Caco-2 (cell line): ENCODE measurements around the gene AURKA. TPM values are rescaled to one million over a fixed set of nuclear protein-coding genes. Genes with fewer than 3 reads are reported as not detected.

Source experiments
- BruUV-seq: library from RNA; stranded (reverse); fragments of 400-500 nt; replicated peaks from 2 replicates; lab custom pipeline; 2021; lab: Mats Ljungman, UMichigan
- CTCF ChIA-PET: fragments of 300-600 bp; sonication (Branson Sonifier 250); formaldehyde crosslinking; loops from one replicate; lab custom pipeline; 2022; ENCODE audit warnings: antibody characterized with exemption; lab: Charles Lee
- POLR2A ChIA-PET: fragments of 300-600 bp; sonication (Branson Sonifier 250); formaldehyde crosslinking; loops from one replicate; lab custom pipeline; 2022; ENCODE audit warnings: antibody characterized with exemption; lab: Charles Lee
- DNase-seq, 2 experiments: peaks; one replicate each; pipeline versions ENCODE4 v3.0.0 to v3.0.0-alpha.2; 2020 to 2022
- H3K27me3 ChIP-seq: replicated peaks from 2 replicates; pipeline ENCODE4 v1.6.0; 2011; ENCODE audit warnings: low read length; ENCODE audit not compliant: control insufficient read depth, insufficient read depth
- H3K36me3 ChIP-seq: 2 replicates; pipeline ENCODE4 v1.5.1; 2011; ENCODE audit warnings: low read length; ENCODE audit not compliant: control insufficient read depth, insufficient read depth
- H3K4me1 ChIP-seq: fragments of 250-450 bp; sonication (Bioruptor Pico); 2 replicates; pipeline ENCODE4 v1.5.1; 2020; ENCODE audit warnings: mild to moderate bottlenecking
- H3K4me3 ChIP-seq: 2 replicates; pipeline ENCODE4 v1.5.1; 2011; ENCODE audit warnings: low read depth, mild to moderate bottlenecking, control low read depth, low read length
- H3K9me3 ChIP-seq: fragments of 250-450 bp; sonication (Bioruptor Pico); 2 replicates; pipeline ENCODE4 v1.5.1; 2020; ENCODE audit warnings: mild to moderate bottlenecking, moderate library complexity
- H3K27ac Mint-ChIP-seq: one replicate; pipeline ENCODE4 v1.8.0; 2022; ENCODE audit warnings: mixed read lengths; ENCODE audit not compliant: unreplicated experiment
- H3K27me3 Mint-ChIP-seq: one replicate; pipeline ENCODE4 v1.8.0; 2022; ENCODE audit warnings: mixed read lengths; ENCODE audit not compliant: insufficient read depth, unreplicated experiment
- H3K36me3 Mint-ChIP-seq: one replicate; pipeline ENCODE4 v1.8.0; 2022; ENCODE audit warnings: mild to moderate bottlenecking, mixed read lengths; ENCODE audit not compliant: insufficient read depth, unreplicated experiment
- H3K4me1 Mint-ChIP-seq: one replicate; pipeline ENCODE4 v1.8.0; 2022; ENCODE audit warnings: low read depth, mixed read lengths; ENCODE audit not compliant: unreplicated experiment
- H3K4me3 Mint-ChIP-seq: one replicate; pipeline ENCODE4 v1.8.0; 2022; ENCODE audit warnings: mild to moderate bottlenecking, moderate library complexity, mixed read lengths; ENCODE audit not compliant: unreplicated experiment
- H3K9me3 Mint-ChIP-seq: one replicate; pipeline ENCODE4 v1.8.0; 2022; ENCODE audit warnings: mixed read lengths; ENCODE audit not compliant: unreplicated experiment
- intact Hi-C: fragments of 100-400 bp; cut with micrococcal nuclease; formaldehyde crosslinking; loops from one replicate; pipeline ENCODE4 v1.10.0; 2022; ENCODE audit not compliant: unreplicated experiment
- total RNA-seq: library from RNA; stranded (reverse); gene quantifications from 2 replicates; pipeline ENCODE4 v1.2.3, GENCODE V29; 2022
- TF ChIP-seq, protein P1 (sequence below), 2 experiments: fragments of 200-600 bp in 1 of 2; IDR thresholded peaks; 1 replicate in 1 of 2; 2 replicates in 1 of 2; pipeline versions ENCODE4 v1.5.1 to v1.8.0; 2011 to 2022; ENCODE audit warnings: antibody characterized with exemption in 1 of 2, control low read depth in 1 of 2, inconsistent platforms in 1 of 2, low read depth in 1 of 2, low read length in 1 of 2, mild to moderate bottlenecking in 1 of 2, moderate library complexity in 1 of 2; ENCODE audit not compliant: insufficient read depth in 1 of 2, severe bottlenecking in 1 of 2, unreplicated experiment in 1 of 2

Gene AURKA
- total RNA-seq, 1 experiment from 2014 or later = 233 TPM

DNA sequence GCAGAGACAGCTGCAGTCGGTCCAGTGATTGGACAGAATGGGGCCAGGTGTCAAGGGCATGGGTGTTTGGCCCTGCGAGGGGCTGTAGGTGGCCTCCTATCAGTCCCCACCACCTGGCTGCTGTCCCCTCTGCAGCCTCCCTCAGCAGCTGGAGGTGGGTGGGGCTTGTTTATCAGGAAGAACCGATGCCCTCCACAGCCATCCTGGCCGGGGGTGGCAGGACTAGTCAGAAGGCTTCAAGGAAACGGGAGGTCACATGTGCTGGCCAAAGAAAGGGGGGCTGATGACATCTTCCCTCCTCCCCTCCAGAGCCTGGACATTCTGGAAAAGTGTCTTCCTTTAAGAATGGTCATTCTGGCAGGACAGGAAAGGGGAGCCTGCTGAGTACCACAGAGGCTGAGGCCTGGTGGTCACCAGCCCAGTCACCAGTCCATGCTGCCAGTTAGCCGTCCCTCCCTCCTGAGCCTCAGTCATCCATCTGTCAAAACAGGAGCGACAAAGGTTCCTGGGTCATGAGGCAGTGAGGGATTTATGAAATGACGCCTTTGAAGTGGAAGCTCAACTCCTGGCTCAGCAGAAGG, 29.1 kb downstream of the AURKA start:
- POLR2A ChIA-PET = no interaction called here

DNA sequence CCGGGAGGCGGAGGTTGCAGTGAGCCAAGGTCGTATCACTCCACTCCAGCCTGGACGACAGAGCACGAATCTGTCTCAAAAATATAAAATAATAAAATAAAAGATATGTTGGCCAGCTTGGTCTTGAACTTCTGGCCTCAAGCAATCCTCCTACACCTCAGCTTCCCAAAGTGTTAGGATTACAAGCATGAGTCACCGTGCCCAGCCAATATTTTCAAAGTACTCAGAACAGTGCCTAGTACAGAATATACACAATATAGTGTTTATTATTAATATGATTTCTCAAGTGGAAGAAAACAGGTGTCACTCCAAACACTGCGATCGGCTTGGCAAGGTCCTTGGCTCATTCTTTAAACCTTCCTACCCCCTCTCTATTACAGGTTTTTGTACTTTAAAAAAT, 30.1 kb downstream of the AURKA start:
- Mint-ChIP-seq H3K27me3 (no peaks in the 10 kb centered on the region), H3K4me1 (no peaks in the 10 kb centered on the region), H3K9me3 (no peaks in the 10 kb centered on the region), H3K4me3 (no peak overlapping the region), H3K36me3 (peaks cover 2% of the 10 kb centered on the region), H3K27ac (no peak overlapping the region)
- POLR2A ChIA-PET = no interaction called here
- intact Hi-C loops = no loop called here
- TF ChIP-seq, protein P1, sequence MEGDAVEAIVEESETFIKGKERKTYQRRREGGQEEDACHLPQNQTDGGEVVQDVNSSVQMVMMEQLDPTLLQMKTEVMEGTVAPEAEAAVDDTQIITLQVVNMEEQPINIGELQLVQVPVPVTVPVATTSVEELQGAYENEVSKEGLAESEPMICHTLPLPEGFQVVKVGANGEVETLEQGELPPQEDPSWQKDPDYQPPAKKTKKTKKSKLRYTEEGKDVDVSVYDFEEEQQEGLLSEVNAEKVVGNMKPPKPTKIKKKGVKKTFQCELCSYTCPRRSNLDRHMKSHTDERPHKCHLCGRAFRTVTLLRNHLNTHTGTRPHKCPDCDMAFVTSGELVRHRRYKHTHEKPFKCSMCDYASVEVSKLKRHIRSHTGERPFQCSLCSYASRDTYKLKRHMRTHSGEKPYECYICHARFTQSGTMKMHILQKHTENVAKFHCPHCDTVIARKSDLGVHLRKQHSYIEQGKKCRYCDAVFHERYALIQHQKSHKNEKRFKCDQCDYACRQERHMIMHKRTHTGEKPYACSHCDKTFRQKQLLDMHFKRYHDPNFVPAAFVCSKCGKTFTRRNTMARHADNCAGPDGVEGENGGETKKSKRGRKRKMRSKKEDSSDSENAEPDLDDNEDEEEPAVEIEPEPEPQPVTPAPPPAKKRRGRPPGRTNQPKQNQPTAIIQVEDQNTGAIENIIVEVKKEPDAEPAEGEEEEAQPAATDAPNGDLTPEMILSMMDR (IDR thresholded peaks at IDR 0.05; ENCODE audit: insufficient read depth in 1 of 2, low read depth in 1 of 2, low read length in 1 of 2, severe bottlenecking in 1 of 2, unreplicated experiment in 1 of 2) = no peak
- H3K27me3 ChIP-seq = no peaks in the 10 kb centered on the region
- no TSS peak for BruUV-seq
- H3K9me3 ChIP-seq = no peaks in the 10 kb centered on the region
- no peak for DNase-seq
- no peak overlapping the region for H3K4me3 ChIP-seq
- H3K36me3 ChIP-seq = no peaks in the 10 kb centered on the region
- H3K4me1 ChIP-seq = no peaks in the 10 kb centered on the region
- CTCF ChIA-PET = no interaction called here

More for the DNA sequence above, 29.1 kb downstream of the AURKA start:
- Mint-ChIP-seq H3K27me3 (no peaks in the 10 kb centered on the region), H3K27ac (no peak overlapping the region), H3K4me3 (no peak overlapping the region), H3K4me1 (no peaks in the 10 kb centered on the region), H3K9me3 (no peaks in the 10 kb centered on the region), H3K36me3 (peaks cover 12% of the 10 kb centered on the region)
- CTCF ChIA-PET = no interaction called here
- DNase-seq = peak in 1 of 2 experiments; percentile 29
- Histone ChIP-seq H3K4me3 (no peak overlapping the region), H3K36me3 (no peaks in the 10 kb centered on the region), H3K27me3 (no peaks in the 10 kb centered on the region), H3K9me3 (no peaks in the 10 kb centered on the region), H3K4me1 (no peaks in the 10 kb centered on the region)
- intact Hi-C loops = no loop called here
- no TSS peak for BruUV-seq
- TF ChIP-seq, protein P1 (IDR thresholded peaks at IDR 0.05; ENCODE audit: insufficient read depth in 1 of 2, low read depth in 1 of 2, low read length in 1 of 2, severe bottlenecking in 1 of 2, unreplicated experiment in 1 of 2) = no peak

DNA sequence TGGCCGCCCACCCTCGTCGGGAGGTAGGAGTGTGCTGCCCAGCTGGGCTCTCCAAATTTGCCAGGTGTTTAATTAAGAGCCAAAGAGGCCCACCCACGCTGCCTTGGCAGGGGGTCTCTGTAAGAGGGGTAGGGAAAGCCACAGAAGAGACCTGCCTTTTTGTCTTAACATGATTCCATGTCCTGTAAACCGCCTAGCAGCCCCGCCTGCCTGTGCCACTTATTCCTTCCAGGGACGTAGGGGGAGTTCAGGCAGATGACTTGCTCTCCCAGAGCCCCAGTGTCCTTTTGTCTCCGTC, 31.2 kb downstream of the AURKA start:
- no peak for DNase-seq
- H3K9me3 ChIP-seq = no peaks in the 10 kb centered on the region
- H3K36me3 ChIP-seq = no peaks in the 10 kb centered on the region
- intact Hi-C loops = no loop called here
- no peaks in the 10 kb centered on the region for H3K4me1 ChIP-seq
- no peak overlapping the region for H3K4me3 Mint-ChIP-seq
- no peak overlapping the region for H3K4me3 ChIP-seq
- ChIA-PET POLR2A (no interaction called here), CTCF (interaction anchor here (0.6 kb wide), 1 partner anchor 26 kb away, joined by 3 read pairs; no protein-coding TSS in a partner anchor)
- no TSS peak for BruUV-seq
- TF ChIP-seq, protein P1 (IDR thresholded peaks at IDR 0.05; ENCODE audit: insufficient read depth in 1 of 2, low read depth in 1 of 2, low read length in 1 of 2, severe bottlenecking in 1 of 2, unreplicated experiment in 1 of 2) = no peak
- H3K4me1 Mint-ChIP-seq = no peaks in the 10 kb centered on the region
- no peaks in the 10 kb centered on the region for H3K9me3 Mint-ChIP-seq
- no peak overlapping the region for H3K27ac Mint-ChIP-seq
- H3K27me3 ChIP-seq = no peaks in the 10 kb centered on the region
- no peaks in the 10 kb centered on the region for H3K27me3 Mint-ChIP-seq
- no peaks in the 10 kb centered on the region for H3K36me3 Mint-ChIP-seq
